Small intestine (tissue), 7 donors: ENCODE results near the gene PERP. TPM values are rescaled to one million over a fixed set of nuclear protein-coding genes. Genes with fewer than 3 reads are reported as not detected.

ENCODE experiments used
- DNase-seq, 2 donors: peaks; one replicate each; pipeline versions ENCODE4 v3.0.0 to v3.0.0-alpha.2; 2013
- FAIRE-seq: peaks from 2 replicates; lab custom pipeline; 2012; peaks lifted over from hg19 to GRCh38; lab: Jason Lieb, UNC
- H3K27ac ChIP-seq, 3 donors: one replicate each; pipeline ENCODE4 v1.5.1; 2013; ENCODE audit warnings: low read length in 2 of 3, mild to moderate bottlenecking in 2 of 3, control low read depth in 1 of 3, inconsistent platforms in 1 of 3, low read depth in 1 of 3, moderate library complexity in 1 of 3
- H3K27me3 ChIP-seq, 3 donors: one replicate each; pipeline ENCODE4 v1.6.1; 2013; ENCODE audit warnings: low read length in 3 of 3, inconsistent platforms in 1 of 3; ENCODE audit not compliant: control insufficient read depth in 3 of 3, insufficient read depth in 3 of 3
- H3K36me3 ChIP-seq, 3 donors: one replicate each; pipeline ENCODE4 v1.6.1; 2013; ENCODE audit warnings: low read length in 3 of 3, inconsistent platforms in 1 of 3, low read depth in 1 of 3, mild to moderate bottlenecking in 1 of 3, moderate library complexity in 1 of 3; ENCODE audit not compliant: control insufficient read depth in 3 of 3, insufficient read depth in 2 of 3
- H3K4me1 ChIP-seq, 3 donors: one replicate each; pipeline ENCODE4 v1.6.1; 2013; ENCODE audit warnings: low read length in 2 of 3, inconsistent platforms in 1 of 3, low read depth in 1 of 3, mild to moderate bottlenecking in 1 of 3, moderate library complexity in 1 of 3; ENCODE audit not compliant: control insufficient read depth in 3 of 3, insufficient read depth in 2 of 3
- H3K4me3 ChIP-seq, 3 donors: one replicate each; pipeline ENCODE4 v1.5.1; 2013; ENCODE audit warnings: low read length in 3 of 3, control low read depth in 1 of 3, inconsistent platforms in 1 of 3, low read depth in 1 of 3, mild to moderate bottlenecking in 1 of 3, moderate library complexity in 1 of 3
- H3K9me3 ChIP-seq, 2 donors: one replicate each; pipeline ENCODE4 v1.6.1; 2013; ENCODE audit warnings: low read depth in 1 of 2, low read length in 1 of 2; ENCODE audit not compliant: control insufficient read depth in 2 of 2, insufficient read depth in 1 of 2
- WGBS, 3 donors: extraction: QIAGEN DNeasy Blood & Tissue Kit; methylation state at CpG; one replicate each; pipeline ENCODE4 v1.1.7; 2013; 5-methylcytosine and 5-hydroxymethylcytosine counted together
- polyA plus RNA-seq, 4 donors: library from polyadenylated mRNA; stranded (reverse) in 3 of 4; unstranded in 1 of 4; fragments of 200-250 nt in 3 of 4; fragments of 120-200 nt in 1 of 4; gene quantifications; one replicate each; pipeline versions ENCODE4 v1.2.1 to v1.2.3, GENCODE V29; 2013
- donor health status: healthy with polysubstance abuse.
- donor health status: control.
- donor health status: control.
- donor health status: Bipolar disorder and iron deficiency.
- donor health status: healthy.

The PERP gene
- polyA plus RNA-seq, 4 donors, result 47.2 to 83.4 (median 53.4) TPM

- WGBS, 3 donors, result 68 to 78% (median 71%) methylated on average over 3 of the region's 3 CpGs
- H3K4me1 ChIP-seq, result peaks cover 0 to 5% (median 2%) of the 10 kb centered on the region in 3 donors
- H3K27me3 ChIP-seq, result peaks cover 0 to 4% (median 0%) of the 10 kb centered on the region in 3 donors
- H3K4me3 ChIP-seq, result no peak overlapping the region
- H3K27ac ChIP-seq, result no peak overlapping the region
- FAIRE-seq (no peak), DNase-seq (no peak)
- no peaks in the 10 kb centered on the region for H3K36me3 ChIP-seq
- no peaks in the 10 kb centered on the region for H3K9me3 ChIP-seq
Observed at GRCh38 chr6:138110229-138110628, 3.0 kb upstream of the PERP start.

GRCh38 chr6:138109042-138109997 is 2.1 kb upstream of the PERP start:
- H3K36me3 ChIP-seq, result no peaks in the 10 kb centered on the region
- FAIRE-seq, result peak; percentile 36
- no peaks in the 10 kb centered on the region for H3K9me3 ChIP-seq
- peak; percentile 83 to 85 for DNase-seq
- no peak overlapping the region for H3K4me3 ChIP-seq
- WGBS, 3 donors, result 18 to 39% (median 28%) methylated on average over 7 of the region's 7 CpGs
- H3K27me3 ChIP-seq, result peaks cover 0 to 4% (median 0%) of the 10 kb centered on the region in 3 donors
- H3K27ac ChIP-seq, result peak overlapping the region in 2 of 3 donors; percentile 4 to 20
- peaks cover 0 to 12% (median 2%) of the 10 kb centered on the region in 3 donors for H3K4me1 ChIP-seq

GRCh38 chr6:138107752-138108592 is 753 bp upstream of the PERP start:
- WGBS, 3 donors, result 1 to 7% (median 6%) methylated on average over 24 of the region's 24 CpGs
- Histone ChIP-seq H3K27me3 (peaks cover 0 to 4% (median 0%) of the 10 kb centered on the region in 3 donors), H3K4me1 (peaks cover 1 to 15% (median 2%) of the 10 kb centered on the region in 3 donors), H3K36me3 (no peaks in the 10 kb centered on the region), H3K9me3 (no peaks in the 10 kb centered on the region), H3K4me3 (peak overlapping the region; percentile 36 to 94 (median 54)), H3K27ac (peak overlapping the region; percentile 91 to 99 (median 98))
- DNase-seq, result peak; percentile 93 to 97
- no peak for FAIRE-seq

GRCh38 chr6:138106665-138107077 is 548 bp downstream of the PERP start:
- Histone ChIP-seq H3K9me3 (no peaks in the 10 kb centered on the region), H3K4me1 (peaks cover 1 to 15% (median 2%) of the 10 kb centered on the region in 3 donors), H3K27me3 (peaks cover 0 to 4% (median 0%) of the 10 kb centered on the region in 3 donors), H3K36me3 (peaks cover 0 to 4% (median 2%) of the 10 kb centered on the region in 3 donors), H3K4me3 (peak overlapping the region; percentile 51 to 94 (median 54)), H3K27ac (peak overlapping the region; percentile 91 to 99 (median 98))
- no peak for DNase-seq
- 2 to 5% (median 3%) methylated on average over 17 of the region's 17 CpGs for WGBS, 3 donors
- FAIRE-seq, result no peak

GRCh38 chr6:138105880-138106664 is 1.1 kb downstream of the PERP start:
- Histone ChIP-seq H3K27ac (peak overlapping the region; percentile 83 to 91 (median 88)), H3K4me3 (peak overlapping the region in 2 of 3 donors; percentile 54 to 94), H3K4me1 (peaks cover 1 to 15% (median 2%) of the 10 kb centered on the region in 3 donors), H3K36me3 (peaks cover 0 to 4% (median 2%) of the 10 kb centered on the region in 3 donors), H3K27me3 (peaks cover 0 to 4% (median 0%) of the 10 kb centered on the region in 3 donors), H3K9me3 (no peaks in the 10 kb centered on the region)
- peak; percentile 54 to 79 for DNase-seq
- WGBS, 3 donors, result 5 to 25% (median 21%) methylated on average over 10 of the region's 10 CpGs
- no peak for FAIRE-seq

- 28 to 69% (median 53%) methylated on average over 5 of the region's 5 CpGs for WGBS, 3 donors
- DNase-seq (peak; percentile 69 to 80), FAIRE-seq (no peak)
- Histone ChIP-seq H3K36me3 (peaks cover 0 to 4% (median 2%) of the 10 kb centered on the region in 3 donors), H3K27ac (peak overlapping the region in 2 of 3 donors; percentile 32 to 91), H3K9me3 (no peaks in the 10 kb centered on the region), H3K4me1 (peaks cover 1 to 15% (median 2%) of the 10 kb centered on the region in 3 donors), H3K27me3 (peaks cover 0 to 4% (median 0%) of the 10 kb centered on the region in 3 donors), H3K4me3 (peak overlapping the region in 2 of 3 donors; percentile 54 to 94)
Observed at GRCh38 chr6:138105446-138105845, 1.8 kb downstream of the PERP start.

- Histone ChIP-seq H3K27me3 (peaks cover 0 to 4% (median 0%) of the 10 kb centered on the region in 3 donors), H3K9me3 (no peaks in the 10 kb centered on the region), H3K4me1 (peaks cover 1 to 15% (median 5%) of the 10 kb centered on the region in 3 donors), H3K27ac (peak overlapping the region in 1 of 3 donors; percentile 91), H3K36me3 (peaks cover 0 to 4% (median 2%) of the 10 kb centered on the region in 3 donors), H3K4me3 (peak overlapping the region in 2 of 3 donors; percentile 54 to 94)
- DNase-seq, result peak; percentile 19 to 30
- FAIRE-seq, result no peak
- WGBS, 3 donors, result 35 to 76% (median 65%) methylated on average over 10 of the region's 10 CpGs
Observed at GRCh38 chr6:138104618-138105213, 2.5 kb downstream of the PERP start.
